Pancreas (tissue), 10 donors: ENCODE results near the gene TAF6L. TPM values are rescaled to one million over a fixed set of nuclear protein-coding genes. Genes with fewer than 3 reads are reported as not detected.
"Not testable (repeated sequence)": the region's sequence is repeated elsewhere in the genome, so short reads cannot be mapped to it uniquely, and the experiment has no call there.

Experiments used
- ATAC-seq, 4 donors: fragments of 200-7000 bp; cut with Tn5 transposase; one replicate each; pipeline versions ENCODE4 v1.8.0 to v1.9.1; 2020; ENCODE audit warnings: mild to moderate bottlenecking in 4 of 4, moderate library complexity in 4 of 4
- DNase-seq, 6 donors: peaks; one replicate each; pipeline ENCODE4 v3.0.0-alpha.2; 2020
- FAIRE-seq: peaks from 2 replicates; lab custom pipeline; 2012; peaks lifted over from hg19 to GRCh38; lab: Jason Lieb, UNC
- H3K27ac ChIP-seq, 4 donors: fragments of 200-600 bp; sonication (generic); 1 replicate in 3 of 4; 2 replicates in 1 of 4; pipeline versions ENCODE4 v1.5.0 to v1.8.0; 2020
- H3K27me3 ChIP-seq, 4 donors: fragments of 200-600 bp; one replicate each; pipeline ENCODE4 v1.8.0; 2021
- H3K36me3 ChIP-seq, 3 donors: fragments of 200-600 bp; sonication (generic) in 1 of 3; one replicate each; pipeline versions ENCODE4 v1.5.0 to v1.8.0; 2020 to 2021
- H3K4me1 ChIP-seq, 3 donors: fragments of 200-600 bp; one replicate each; pipeline ENCODE4 v1.8.0; 2021
- H3K4me3 ChIP-seq, 4 donors: fragments of 200-600 bp; sonication (generic) in 2 of 4; one replicate each; pipeline versions ENCODE4 v1.5.0 to v1.8.0; 2020 to 2021
- H3K9me3 ChIP-seq, 4 donors: fragments of 200-600 bp; one replicate each; pipeline ENCODE4 v1.8.0; 2021
- WGBS, 2 donors: extraction: QIAGEN DNeasy Blood & Tissue Kit; methylation state at CpG; one replicate each; pipeline ENCODE4 v1.1.7; 2013; 5-methylcytosine and 5-hydroxymethylcytosine counted together
- intact Hi-C, 3 donors: fragments of 100-400 bp; cut with DNase I; formaldehyde crosslinking; loops; one replicate each; pipeline versions ENCODE4 v1.11.1 to v1.14.2; 2022
- polyA plus RNA-seq, 2 donors: library from polyadenylated mRNA; stranded (reverse); fragments of 200-250 nt; gene quantifications; one replicate each; pipeline ENCODE4 v1.2.3, GENCODE V29; 2013
- total RNA-seq, 6 donors: library from RNA; stranded (reverse); fragmentation: NEBNext Ultra II Directional in 4 of 6; extraction: Animal tissue kit (Norgen Biotek cat#: 25700) in 4 of 6; gene quantifications; one replicate each; pipeline versions ENCODE4 v1.2.1 to v1.2.4, GENCODE V29; 2021 to 2023
- TF ChIP-seq, protein P1 (sequence below), 4 donors: fragments of 200-600 bp; sonication (generic) in 3 of 4; IDR thresholded peaks; one replicate each; pipeline versions ENCODE4 v1.5.0 to v1.8.0; 2021; ENCODE audit warnings: antibody characterized with exemption in 4 of 4
- donor health status: healthy with polysubstance abuse.
- donor health status: DM: no; HTN: no; CAD: no; lungs with moderate emphysema.
- donor health status: DM: no; HTN: no; CAD: no.
- donor health status: control.
- donor health status: control.
- donor health status: Bipolar disorder and iron deficiency.
- donor health status: DM: yes; HTN: yes; CAD: no.
- donor health status: DM: no; HTN: no; CAD: no.
- donor health status: DM: no; HTN: no; CAD: no.
- donor health status: DM: yes; HTN: yes; CAD: no.

TAF6L gene
- total and polyA plus RNA-seq, 8 donors: 9.3 to 53.5 (median 14.5) TPM

GRCh38 chr11:62757846-62758788 is 13.1 kb upstream of the TAF6L start:
- H3K27me3 ChIP-seq: no peaks in the 10 kb centered on the region
- no peak overlapping the region for H3K27ac ChIP-seq
- no peak for ATAC-seq
- no peak for DNase-seq
- intact Hi-C loops: no loop called here
- H3K9me3 ChIP-seq: no peaks in the 10 kb centered on the region
- TF ChIP-seq, protein P1, sequence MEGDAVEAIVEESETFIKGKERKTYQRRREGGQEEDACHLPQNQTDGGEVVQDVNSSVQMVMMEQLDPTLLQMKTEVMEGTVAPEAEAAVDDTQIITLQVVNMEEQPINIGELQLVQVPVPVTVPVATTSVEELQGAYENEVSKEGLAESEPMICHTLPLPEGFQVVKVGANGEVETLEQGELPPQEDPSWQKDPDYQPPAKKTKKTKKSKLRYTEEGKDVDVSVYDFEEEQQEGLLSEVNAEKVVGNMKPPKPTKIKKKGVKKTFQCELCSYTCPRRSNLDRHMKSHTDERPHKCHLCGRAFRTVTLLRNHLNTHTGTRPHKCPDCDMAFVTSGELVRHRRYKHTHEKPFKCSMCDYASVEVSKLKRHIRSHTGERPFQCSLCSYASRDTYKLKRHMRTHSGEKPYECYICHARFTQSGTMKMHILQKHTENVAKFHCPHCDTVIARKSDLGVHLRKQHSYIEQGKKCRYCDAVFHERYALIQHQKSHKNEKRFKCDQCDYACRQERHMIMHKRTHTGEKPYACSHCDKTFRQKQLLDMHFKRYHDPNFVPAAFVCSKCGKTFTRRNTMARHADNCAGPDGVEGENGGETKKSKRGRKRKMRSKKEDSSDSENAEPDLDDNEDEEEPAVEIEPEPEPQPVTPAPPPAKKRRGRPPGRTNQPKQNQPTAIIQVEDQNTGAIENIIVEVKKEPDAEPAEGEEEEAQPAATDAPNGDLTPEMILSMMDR (IDR thresholded peaks at IDR 0.05): no peak
- no peak for FAIRE-seq
- peaks cover 7 to 14% (median 7%) of the 10 kb centered on the region in 3 donors for H3K4me1 ChIP-seq
- 65 to 71% methylated on average over 9 of the region's 9 CpGs for WGBS, 2 donors
- no peak overlapping the region for H3K4me3 ChIP-seq
- no peaks in the 10 kb centered on the region for H3K36me3 ChIP-seq

DNA sequence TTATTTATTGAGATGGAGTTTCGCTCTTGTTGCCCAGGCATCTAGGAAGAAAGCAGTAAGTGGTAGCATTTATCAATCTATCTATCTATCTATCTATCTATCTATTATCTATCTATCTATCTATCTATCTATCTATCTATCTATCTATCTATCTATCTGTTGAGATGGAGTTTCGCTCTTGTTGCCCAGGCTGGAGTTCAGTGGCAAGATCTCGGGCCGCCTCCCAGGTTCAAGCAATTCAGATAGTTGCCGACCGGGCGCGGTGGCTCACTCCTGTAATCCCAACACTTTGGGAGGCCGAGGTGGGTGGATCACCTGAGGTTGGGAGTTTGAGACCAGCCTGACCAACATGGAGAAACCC is 10.3 kb upstream of the TAF6L start:
- H3K27me3 ChIP-seq, FAIRE-seq, intact Hi-C loops, H3K36me3 ChIP-seq, DNase-seq, ATAC-seq, H3K9me3 ChIP-seq: not testable (repeated sequence)
- Histone ChIP-seq H3K27ac (peak overlapping the region in 1 of 4 donors; percentile 73), H3K4me3 (peak overlapping the region in 2 of 4 donors; percentile 67 to 80), H3K4me1 (peaks cover 6 to 11% (median 7%) of the 10 kb centered on the region in 3 donors)
- WGBS, 2 donors: 27 to 33% methylated on average over 9 of the region's 9 CpGs

DNA sequence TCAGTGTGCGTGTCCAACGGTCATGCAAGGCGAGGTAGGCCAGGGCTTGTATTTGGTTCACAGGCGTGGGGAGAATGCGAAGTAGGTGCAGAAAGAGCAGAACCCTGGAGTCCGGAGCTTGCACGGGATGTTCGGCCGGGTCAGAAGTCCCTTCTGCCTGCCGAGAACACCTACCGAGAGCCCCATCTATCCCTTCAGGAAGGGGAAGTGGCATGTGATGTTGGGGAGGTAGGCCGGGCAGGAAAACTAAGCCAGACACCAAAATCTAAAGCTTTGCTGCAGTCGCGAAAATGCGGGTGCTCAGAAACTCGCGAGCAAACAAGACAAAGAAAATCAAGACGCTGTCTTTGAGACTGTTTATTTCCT is 435 bp upstream of the TAF6L start:
- H3K36me3 ChIP-seq: peaks cover 0 to 9% (median 4%) of the 10 kb centered on the region in 3 donors
- peaks cover 6 to 9% (median 7%) of the 10 kb centered on the region in 3 donors for H3K4me1 ChIP-seq
- 1 to 2% methylated on average over 18 of the region's 18 CpGs for WGBS, 2 donors
- FAIRE-seq (no peak), DNase-seq (peak in 1 of 6 donors; percentile 32), ATAC-seq (peak in 3 of 4 donors; percentile 2 to 10 (median 3))
- H3K27me3 ChIP-seq: no peaks in the 10 kb centered on the region
- intact Hi-C loops: no loop called here
- no peaks in the 10 kb centered on the region for H3K9me3 ChIP-seq
- peak overlapping the region; percentile 10 to 66 (median 60) for H3K4me3 ChIP-seq
- peak overlapping the region; percentile 94 to 97 (median 97) for H3K27ac ChIP-seq
- TF ChIP-seq, protein P1 (IDR thresholded peaks at IDR 0.05): no peak

DNA sequence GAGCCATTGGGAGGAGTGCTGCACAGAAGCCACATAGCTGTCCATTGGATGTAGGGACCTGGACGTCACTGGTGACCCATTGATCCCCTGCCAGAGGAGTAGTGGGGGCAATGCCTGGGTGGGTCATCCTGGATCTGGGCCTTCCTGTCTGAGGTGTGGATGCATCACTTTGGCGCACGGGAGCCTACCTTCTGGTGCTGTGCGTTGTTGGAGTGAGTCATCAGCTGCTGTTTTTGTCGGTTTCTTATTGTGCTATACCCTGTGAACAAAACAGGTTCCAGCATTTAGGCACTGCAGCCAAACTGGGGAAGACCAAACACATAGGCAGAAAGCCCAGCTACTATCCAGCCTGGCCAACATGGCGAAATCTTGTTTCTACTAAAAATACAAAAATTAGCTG is 3.2 kb downstream of the TAF6L start:
- no peaks in the 10 kb centered on the region for H3K27me3 ChIP-seq
- FAIRE-seq (no peak), ATAC-seq (no peak), DNase-seq (no peak)
- no peak overlapping the region for H3K4me3 ChIP-seq
- intact Hi-C loops: no loop called here
- 79 to 84% methylated on average over 6 of the region's 6 CpGs for WGBS, 2 donors
- TF ChIP-seq, protein P1 (IDR thresholded peaks at IDR 0.05): no peak
- peaks cover 6 to 9% (median 7%) of the 10 kb centered on the region in 3 donors for H3K4me1 ChIP-seq
- H3K27ac ChIP-seq: no peak overlapping the region
- peaks cover 0 to 15% (median 12%) of the 10 kb centered on the region in 3 donors for H3K36me3 ChIP-seq
- H3K9me3 ChIP-seq: no peaks in the 10 kb centered on the region

- Histone ChIP-seq H3K4me1 (peaks cover 0 to 6% (median under 1%) of the 10 kb centered on the region in 3 donors), H3K36me3 (peaks cover 0 to 15% (median 12%) of the 10 kb centered on the region in 3 donors), H3K27me3 (no peaks in the 10 kb centered on the region), H3K9me3 (no peaks in the 10 kb centered on the region), H3K27ac (no peak overlapping the region), H3K4me3 (no peak overlapping the region)
- intact Hi-C loops: no loop called here
- DNase-seq (no peak), FAIRE-seq (no peak), ATAC-seq (no peak)
- TF ChIP-seq, protein P1 (IDR thresholded peaks at IDR 0.05): no peak
- WGBS, 2 donors: 91 to 96% methylated on average over 17 of the region's 17 CpGs
Observed at GRCh38 chr11:62775646-62776045, 4.5 kb downstream of the TAF6L start.
